OCI-LY1 (cell line): ENCODE data around the gene ADAT2.

ENCODE experiments used
- H2AFZ ChIP-seq: fragments of 200-600 bp; sonication (generic), shearing (Covaris generic); 2 replicates; pipeline ENCODE4 v1.6.0; 2014; ENCODE audit warnings: antibody characterized with exemption, mild to moderate bottlenecking, low read length
- H3F3A ChIP-seq: fragments of 200-600 bp; sonication (generic), shearing (Covaris generic); 2 replicates; pipeline ENCODE4 v1.6.0; 2014; ENCODE audit warnings: mild to moderate bottlenecking, antibody characterized with exemption, low read length, moderate library complexity; ENCODE audit not compliant: insufficient read depth
- H3K27ac ChIP-seq: fragments of 200-600 bp; sonication (generic); 2 replicates; pipeline ENCODE4 v1.5.1; 2014; ENCODE audit warnings: low read length, mixed run types, mild to moderate bottlenecking, low read depth; ENCODE audit not compliant: poor library complexity, severe bottlenecking
- H3K27me3 ChIP-seq: fragments of 200-600 bp; sonication (generic); 2 replicates; pipeline ENCODE4 v1.6.0; 2014; ENCODE audit warnings: antibody characterized with exemption, mild to moderate bottlenecking, low read length, moderate library complexity; ENCODE audit not compliant: insufficient read depth
- H3K36me3 ChIP-seq: fragments of 200-600 bp; sonication (generic); 2 replicates; pipeline ENCODE4 v1.6.1; 2014; ENCODE audit warnings: mild to moderate bottlenecking, antibody characterized with exemption, low read length, moderate library complexity, mixed read lengths; ENCODE audit not compliant: insufficient read depth
- H3K4me1 ChIP-seq: fragments of 200-600 bp; sonication (generic); 2 replicates; pipeline ENCODE4 v1.5.1; 2014; ENCODE audit warnings: mild to moderate bottlenecking, low read length, moderate library complexity; ENCODE audit not compliant: insufficient read depth, severe bottlenecking
- H3K4me2 ChIP-seq: fragments of 200-600 bp; sonication (generic), shearing (Covaris generic); 2 replicates; pipeline ENCODE4 v1.6.1; 2014; ENCODE audit warnings: low read length
- H3K4me3 ChIP-seq: fragments of 200-600 bp; sonication (generic); 2 replicates; pipeline ENCODE4 v1.5.1; 2014; ENCODE audit warnings: low read length, low read depth, mild to moderate bottlenecking, mixed read lengths; ENCODE audit not compliant: poor library complexity, severe bottlenecking
- H3K79me2 ChIP-seq: fragments of 200-600 bp; shearing (Covaris generic); 2 replicates; pipeline ENCODE4 v1.6.1; 2016; ENCODE audit warnings: mixed run types, low read length, mixed read lengths; ENCODE audit not compliant: insufficient read depth
- H3K9ac ChIP-seq: fragments of 200-600 bp; sonication (generic), shearing (Covaris generic); 2 replicates; pipeline ENCODE4 v1.6.1; 2014; ENCODE audit warnings: mild to moderate bottlenecking, low read length, mixed read lengths
- H3K9me2 ChIP-seq: fragments of 200-600 bp; sonication (generic), shearing (Covaris generic); 2 replicates; pipeline ENCODE4 v1.6.1; 2014; ENCODE audit warnings: low read depth, mild to moderate bottlenecking, low read length, mixed read lengths
- H3K9me3 ChIP-seq: fragments of 200-600 bp; shearing (Covaris generic); 2 replicates; pipeline ENCODE4 v1.6.1; 2014; ENCODE audit warnings: low read length, mixed read lengths
- H4K20me1 ChIP-seq: fragments of 200-600 bp; sonication (generic), shearing (Covaris generic); 2 replicates; pipeline ENCODE4 v1.6.0; 2016; ENCODE audit warnings: mild to moderate bottlenecking, low read length; ENCODE audit not compliant: insufficient read depth
- CTCF ChIP-seq: fragments of 200-600 bp; sonication (generic), shearing (Covaris generic); IDR thresholded peaks from 2 replicates; pipeline ENCODE4 v1.5.1; 2017; ENCODE audit warnings: mild to moderate bottlenecking, antibody characterized with exemption, low read length, moderate library complexity, mixed read lengths
- EZH2 ChIP-seq: fragments of 200-600 bp; sonication (generic), shearing (Covaris generic); IDR thresholded peaks from 2 replicates; pipeline ENCODE4 v1.8.0; 2017; ENCODE audit warnings: borderline replicate concordance, mixed run types, mild to moderate bottlenecking, antibody characterized with exemption, low read length, moderate library complexity, mixed read lengths

Gene ADAT2

DNA sequence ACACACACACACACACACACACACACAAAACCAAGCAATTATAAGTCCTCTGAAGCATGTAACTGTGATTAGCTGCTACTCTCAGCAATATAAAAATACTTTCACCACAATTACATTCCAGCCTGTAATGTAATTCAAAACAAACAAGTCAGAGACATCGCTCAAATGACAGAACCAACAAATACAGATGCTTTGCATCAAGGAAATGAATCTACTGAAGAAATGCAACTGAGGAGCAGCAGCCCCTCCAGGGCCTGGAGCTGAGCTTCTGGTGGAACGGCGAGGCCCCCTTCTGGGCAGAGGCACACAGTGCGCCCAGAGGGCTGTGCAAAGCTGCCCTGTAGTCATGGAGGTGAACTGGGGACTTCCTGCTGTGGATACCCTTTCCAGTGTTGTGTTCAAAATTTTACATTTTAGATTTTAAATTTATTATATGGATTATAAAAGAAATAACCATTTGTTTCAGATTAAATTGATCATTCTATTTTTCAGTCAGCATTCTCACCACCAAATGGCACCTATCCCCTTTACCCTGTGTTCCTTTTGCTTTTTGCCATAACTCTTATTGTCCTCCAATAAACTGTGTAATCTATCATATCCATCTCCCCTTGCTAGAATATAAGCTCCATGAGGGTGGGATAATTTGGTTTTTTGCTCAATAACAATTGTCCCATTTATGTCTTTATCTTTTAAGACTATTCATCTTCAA, 23.2 kb downstream of the ADAT2 start:
- H2AFZ ChIP-seq, result no peak overlapping the region
- peaks cover 22% of the 10 kb centered on the region; the same call in 1 of the 2 replicates for H3K36me3 ChIP-seq
- no peaks in the 10 kb centered on the region for H4K20me1 ChIP-seq
- no peak overlapping the region for H3K27ac ChIP-seq
- H3K27me3 ChIP-seq, result no peaks in the 10 kb centered on the region
- H3K4me3 ChIP-seq, result no peak overlapping the region
- no peaks in the 10 kb centered on the region for H3K4me1 ChIP-seq
- H3K9ac ChIP-seq, result no peak overlapping the region
- no peaks in the 10 kb centered on the region for H3K9me2 ChIP-seq
- peak; percentile 86 for TF ChIP-seq CTCF
- no peak for TF ChIP-seq EZH2
- H3K79me2 ChIP-seq, result no peaks in the 10 kb centered on the region
- H3K4me2 ChIP-seq, result no peak overlapping the region
- H3F3A ChIP-seq, result no peaks in the 10 kb centered on the region
- no peaks in the 10 kb centered on the region for H3K9me3 ChIP-seq

GRCh38 chr6:143426026-143426425, 24.5 kb downstream of the ADAT2 start:
- H3K27ac ChIP-seq, result no peak overlapping the region
- no peaks in the 10 kb centered on the region for H4K20me1 ChIP-seq
- peaks cover 10% of the 10 kb centered on the region; the same call in 1 of the 2 replicates for H3K36me3 ChIP-seq
- H3K4me1 ChIP-seq, result no peaks in the 10 kb centered on the region
- H3F3A ChIP-seq, result no peaks in the 10 kb centered on the region
- TF ChIP-seq CTCF, result no peak
- TF ChIP-seq EZH2, result no peak
- H3K4me3 ChIP-seq, result no peak overlapping the region
- no peak overlapping the region for H3K9ac ChIP-seq
- H3K9me2 ChIP-seq, result no peaks in the 10 kb centered on the region
- no peak overlapping the region for H3K4me2 ChIP-seq
- H3K27me3 ChIP-seq, result no peaks in the 10 kb centered on the region
- no peaks in the 10 kb centered on the region for H3K9me3 ChIP-seq
- H3K79me2 ChIP-seq, result no peaks in the 10 kb centered on the region
- no peak overlapping the region for H2AFZ ChIP-seq

GRCh38 chr6:143419526-143419925, 31.0 kb downstream of the ADAT2 start:
- no peaks in the 10 kb centered on the region; the same call in 1 of the 2 replicates for H3K36me3 ChIP-seq
- H3K9me3 ChIP-seq, result no peaks in the 10 kb centered on the region
- no peaks in the 10 kb centered on the region for H3F3A ChIP-seq
- TF ChIP-seq CTCF (no peak), EZH2 (no peak)
- H3K27ac ChIP-seq, result no peak overlapping the region
- H3K4me3 ChIP-seq, result no peak overlapping the region
- H3K4me1 ChIP-seq, result no peaks in the 10 kb centered on the region
- H3K4me2 ChIP-seq, result no peak overlapping the region
- H3K9ac ChIP-seq, result no peak overlapping the region
- no peaks in the 10 kb centered on the region for H3K79me2 ChIP-seq
- no peaks in the 10 kb centered on the region for H3K9me2 ChIP-seq
- no peaks in the 10 kb centered on the region for H4K20me1 ChIP-seq
- H2AFZ ChIP-seq, result no peak overlapping the region
- no peaks in the 10 kb centered on the region for H3K27me3 ChIP-seq
